Right cardiac atrium (tissue), 5 donors: Measurements from ENCODE around the gene TMEM41B. TPM values are rescaled to one million over a fixed set of nuclear protein-coding genes. Genes with fewer than 3 reads are reported as not detected.

Experiments
- polyA plus RNA-seq: library from polyadenylated mRNA; stranded (reverse); fragments of 200-250 nt; gene quantifications from one replicate; pipeline ENCODE4 v1.2.3, GENCODE V29; 2013
- total RNA-seq, 4 donors: library from RNA; stranded (reverse); fragmentation: NEBNext Ultra II Directional; extraction: Animal tissue kit (Norgen Biotek cat#: 25700); gene quantifications; one replicate each; pipeline ENCODE4 v1.2.1, GENCODE V29; 2021
- donor health status: healthy with polysubstance abuse.
- donor health status: DM: no; HTN: yes; CAD: no.
- donor health status: DM: no; HTN: no; CAD: no.
- donor health status: DM: no; HTN: yes; CAD: no; lungs with severe emphysema.
- donor health status: DM: yes; HTN: yes; CAD: no.

TMEM41B gene
- total and polyA plus RNA-seq, 5 donors: 15.6 to 25.3 (median 22.0) TPM

Other genes with a start within 250 kb of the TMEM41B start
- gene SCUBE2, start 223.0 kb downstream of the TMEM41B start, total RNA-seq: 1 to 10 TPM; 1.6 to 3.6 (median 2.2) TPM
- gene SCUBE2, start 223.0 kb downstream of the TMEM41B start, polyA plus RNA-seq: 0.18 TPM
- 100 to 1,000 TPM in 1 of 4 donors, 10 to 100 TPM in 3; 84.9 to 121 (median 93.3) TPM for gene DENND5A, start 49.2 kb downstream of the TMEM41B start, total RNA-seq
- gene DENND5A, start 49.2 kb downstream of the TMEM41B start, polyA plus RNA-seq: 50.6 TPM
- gene IPO7, start 70.1 kb upstream of the TMEM41B start, total RNA-seq: 100 to 1,000 TPM in 3 of 4 donors, 10 to 100 TPM in 1; 93.8 to 131 (median 122) TPM
- gene IPO7, start 70.1 kb upstream of the TMEM41B start, polyA plus RNA-seq: 30.8 TPM
- gene ZNF143, start 146.4 kb upstream of the TMEM41B start, total RNA-seq: 10 to 100 TPM; 19.3 to 30.6 (median 26.9) TPM
- gene ZNF143, start 146.4 kb upstream of the TMEM41B start, polyA plus RNA-seq: 13.9 TPM